PC-9 (cell line): Measurements from ENCODE around the gene VN1R5.

Experiments used
- CTCF ChIP-seq: fragments of 200-600 bp; sonication (generic); conservative IDR thresholded peaks from 2 replicates; pipeline ENCODE4 v1.6.1; 2017; ENCODE audit warnings: mixed run types, antibody characterized with exemption, mild to moderate bottlenecking, moderate library complexity
- EZH2 ChIP-seq: fragments of 200-600 bp; sonication (generic); IDR thresholded peaks from 2 replicates; pipeline ENCODE4 v1.8.0; 2017; ENCODE audit warnings: antibody characterized with exemption, low read depth

GRCh38 chr1:247303216-247303615 lies 47.3 kb downstream of the VN1R5 start:
- TF ChIP-seq CTCF (no peak), EZH2 (no peak)
